ENCODE data around the gene DNAJB2.
"Not testable (repeated sequence)": the region's sequence is repeated elsewhere in the genome, so short reads cannot be mapped to it uniquely, and the experiment has no call there.

Gene DNAJB2

DNA sequence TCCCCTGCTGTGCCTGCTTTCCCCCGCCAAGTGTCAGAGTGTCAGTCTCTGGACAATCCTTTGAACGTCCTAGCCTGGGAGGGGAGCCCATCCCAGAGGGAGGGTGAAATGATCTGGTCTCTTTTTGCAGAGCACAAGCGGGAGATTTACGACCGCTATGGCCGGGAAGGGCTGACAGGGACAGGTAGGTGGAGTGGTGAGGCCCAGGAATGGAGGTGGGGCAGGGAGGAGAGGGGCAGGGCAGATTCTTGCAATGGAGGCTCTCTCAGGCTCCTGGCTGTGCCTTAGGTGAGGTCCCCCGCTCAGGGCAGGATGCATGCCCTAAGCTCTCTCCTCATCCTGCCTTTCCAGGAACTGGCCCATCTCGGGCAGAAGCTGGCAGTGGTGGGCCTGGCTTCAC, 2.4 kb downstream of the DNAJB2 start:
- no peak for TF ChIP-seq JUND (IDR thresholded peaks at IDR 0.05; ENCODE audit: low read depth)
- in situ Hi-C loops (cut with HindIII; ENCODE audit: low pct_unique_long_range_greater_than_20kb, low sequenced_read_pairs), result no loop called here
- DNase-seq (ENCODE audit: low read depth in 1 of 2, low spot score in 1 of 2), result no peak

DNA sequence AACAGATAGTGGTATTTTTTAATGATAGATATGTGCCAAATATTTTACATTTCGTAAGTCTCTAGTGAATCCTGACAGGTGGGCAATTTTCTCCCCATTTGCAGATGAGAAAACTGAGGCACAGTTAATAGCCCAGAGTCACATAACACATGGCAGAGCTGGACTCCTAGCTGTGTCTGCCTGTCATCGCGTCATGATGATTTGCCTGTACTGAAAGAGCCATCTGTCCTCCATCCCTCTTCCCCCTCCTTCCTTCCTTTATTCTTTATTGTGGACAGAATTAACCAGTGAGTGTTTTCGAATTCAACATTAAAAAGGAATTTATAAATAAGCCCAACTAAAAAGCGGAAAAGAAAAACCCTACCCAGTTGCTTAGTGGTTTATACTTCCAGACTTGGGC, 3.2 kb downstream of the DNAJB2 start:
- TF ChIP-seq JUND (IDR thresholded peaks at IDR 0.05; ENCODE audit: low read depth), result no peak
- in situ Hi-C loops (cut with HindIII; ENCODE audit: low pct_unique_long_range_greater_than_20kb, low sequenced_read_pairs), result no loop called here
- DNase-seq (ENCODE audit: low read depth in 1 of 2, low spot score in 1 of 2), result no peak

- in situ Hi-C loops (cut with HindIII; ENCODE audit: low pct_unique_long_range_greater_than_20kb, low sequenced_read_pairs), result no loop called here
- TF ChIP-seq JUND (IDR thresholded peaks at IDR 0.05; ENCODE audit: low read depth), result no peak
- DNase-seq (ENCODE audit: low read depth in 1 of 2, low spot score in 1 of 2), result no peak
These were observed 3.9 kb downstream of the DNAJB2 start for GRCh38 chr2:219282943-219283581.

- no peak for TF ChIP-seq JUND (IDR thresholded peaks at IDR 0.05; ENCODE audit: low read depth)
- in situ Hi-C loops (cut with HindIII; ENCODE audit: low pct_unique_long_range_greater_than_20kb, low sequenced_read_pairs), result no loop called here
- no peak for DNase-seq (ENCODE audit: low read depth in 1 of 2, low spot score in 1 of 2)
These were observed 5.6 kb downstream of the DNAJB2 start for GRCh38 chr2:219284501-219285372.

GRCh38 chr2:219285373-219285735, 6.2 kb downstream of the DNAJB2 start:
- in situ Hi-C loops (cut with HindIII; ENCODE audit: low pct_unique_long_range_greater_than_20kb, low sequenced_read_pairs), result no loop called here
- no peak for TF ChIP-seq JUND (IDR thresholded peaks at IDR 0.05; ENCODE audit: low read depth)
- DNase-seq (ENCODE audit: low read depth in 1 of 2, low spot score in 1 of 2), result no peak

DNA sequence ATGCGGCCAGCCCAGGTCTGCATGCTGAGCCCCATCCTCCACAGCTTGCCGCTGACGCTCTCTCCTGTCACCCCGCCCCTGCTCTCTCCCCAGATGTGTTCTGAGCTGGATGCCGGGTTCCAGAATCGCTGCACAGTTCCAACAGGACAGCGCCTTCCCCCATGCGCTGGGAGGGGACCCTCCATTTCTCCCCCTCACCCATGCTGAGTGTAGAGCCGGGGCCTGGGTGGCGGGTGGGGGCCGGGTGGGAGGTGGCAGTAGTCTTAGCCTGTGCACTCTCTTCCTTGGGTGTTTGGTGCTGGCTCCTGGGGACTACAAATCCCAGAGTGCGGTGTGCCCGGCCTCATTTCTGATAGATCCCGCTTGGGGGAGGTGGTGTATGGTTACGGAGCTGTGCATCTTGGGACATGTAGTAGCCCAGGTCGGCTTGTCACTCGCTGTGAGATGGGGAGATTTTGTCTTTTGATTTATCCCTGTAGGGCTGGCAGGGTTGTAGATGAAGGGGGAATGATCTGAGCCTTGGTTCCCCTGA, 6.8 kb downstream of the DNAJB2 start:
- no peak for DNase-seq (ENCODE audit: low read depth in 1 of 2, low spot score in 1 of 2)
- in situ Hi-C loops (cut with HindIII; ENCODE audit: low pct_unique_long_range_greater_than_20kb, low sequenced_read_pairs), result no loop called here
- no peak for TF ChIP-seq JUND (IDR thresholded peaks at IDR 0.05; ENCODE audit: low read depth)

DNA sequence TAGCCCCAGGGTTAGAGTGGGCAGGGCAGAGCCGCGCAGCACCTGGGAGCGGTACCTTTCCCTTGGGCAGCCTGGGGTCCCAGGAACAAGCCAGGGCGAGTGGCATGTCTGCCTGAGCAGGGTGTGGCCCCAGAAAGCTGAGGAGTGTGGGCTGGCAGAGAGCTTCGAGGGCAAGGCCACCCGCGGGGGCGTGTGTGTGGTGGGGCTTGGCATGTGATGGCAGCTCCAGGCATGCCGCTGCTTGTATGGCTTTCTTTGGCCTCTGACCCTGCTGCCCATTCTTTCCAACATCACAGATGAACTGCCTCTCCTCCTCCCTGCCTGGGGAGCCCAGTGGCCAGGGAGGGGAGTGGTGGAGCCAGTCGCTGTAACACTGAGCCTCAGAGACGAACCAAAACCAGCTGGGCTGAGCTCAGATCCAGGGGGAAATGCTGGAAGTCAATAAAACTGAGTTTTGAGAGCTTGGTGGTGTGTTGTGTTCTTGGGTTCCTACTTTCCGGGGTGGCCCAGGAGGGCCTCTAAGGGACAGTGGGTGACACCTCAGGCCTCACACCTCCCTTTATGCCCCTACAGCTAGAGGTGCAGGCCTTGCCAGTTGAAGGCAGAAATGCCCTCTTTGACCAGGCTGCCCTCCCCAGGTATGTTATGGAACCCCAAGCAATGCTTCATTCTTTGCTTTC, 7.4 kb downstream of the DNAJB2 start:
- in situ Hi-C loops (cut with HindIII; ENCODE audit: low pct_unique_long_range_greater_than_20kb, low sequenced_read_pairs), result no loop called here
- no peak for DNase-seq (ENCODE audit: low read depth in 1 of 2, low spot score in 1 of 2)
- no peak for TF ChIP-seq JUND (IDR thresholded peaks at IDR 0.05; ENCODE audit: low read depth)

DNA sequence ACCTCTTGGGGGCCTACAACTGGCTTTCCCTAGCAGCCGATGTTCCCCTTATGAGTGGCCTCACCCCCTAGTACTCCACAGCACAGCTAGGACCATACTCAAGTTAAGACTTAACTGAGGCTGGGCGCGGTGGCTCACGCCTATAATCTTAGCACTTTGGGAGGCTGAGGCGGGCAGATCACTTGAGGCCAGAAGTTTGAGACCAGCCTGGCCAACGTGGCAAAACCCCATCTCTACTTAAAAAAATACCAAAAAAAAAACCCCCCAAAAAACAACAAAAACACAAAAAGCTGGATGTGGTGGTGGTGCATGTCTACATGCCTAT, 7.9 kb downstream of the DNAJB2 start:
- DNase-seq (ENCODE audit: low read depth in 1 of 2, low spot score in 1 of 2); in situ Hi-C loops (cut with HindIII; ENCODE audit: low pct_unique_long_range_greater_than_20kb, low sequenced_read_pairs): not testable (repeated sequence)

GRCh38 chr2:219287580-219288265, 8.6 kb downstream of the DNAJB2 start:
- TF ChIP-seq JUND (IDR thresholded peaks at IDR 0.05; ENCODE audit: low read depth), result no peak
- in situ Hi-C loops (cut with HindIII; ENCODE audit: low pct_unique_long_range_greater_than_20kb, low sequenced_read_pairs), result no loop called here

DNA sequence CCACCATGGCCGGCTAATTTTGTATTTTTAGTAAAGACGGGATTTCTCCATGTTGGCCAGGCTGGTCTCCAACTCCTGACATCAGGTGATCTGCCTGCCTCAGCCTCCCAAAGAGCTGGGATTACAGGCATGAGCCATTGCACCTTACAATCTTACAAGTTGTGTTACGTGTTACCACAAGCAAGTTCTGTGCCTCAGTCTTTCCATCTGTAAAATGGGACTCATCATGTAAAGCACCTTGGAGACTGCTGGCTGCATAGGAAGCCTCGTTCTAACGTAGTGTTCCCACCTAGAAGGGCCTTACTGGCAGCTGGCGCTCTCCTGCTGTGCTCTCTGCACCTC, 10.0 kb downstream of the DNAJB2 start:
- in situ Hi-C loops (cut with HindIII; ENCODE audit: low pct_unique_long_range_greater_than_20kb, low sequenced_read_pairs), result no loop called here
- no peak for DNase-seq (ENCODE audit: low read depth in 1 of 2, low spot score in 1 of 2)
- no peak for TF ChIP-seq JUND (IDR thresholded peaks at IDR 0.05; ENCODE audit: low read depth)

More at GRCh38 chr2:219287580-219288265, 8.6 kb downstream of the DNAJB2 start:
- no peak for DNase-seq (ENCODE audit: low read depth in 1 of 2, low spot score in 1 of 2)

GRCh38 chr2:219289537-219290361, 10.6 kb downstream of the DNAJB2 start:
- in situ Hi-C loops (cut with HindIII; ENCODE audit: low pct_unique_long_range_greater_than_20kb, low sequenced_read_pairs), result no loop called here
- no peak for TF ChIP-seq JUND (IDR thresholded peaks at IDR 0.05; ENCODE audit: low read depth)
- DNase-seq (ENCODE audit: low read depth in 1 of 2, low spot score in 1 of 2), result no peak

All from T47D (cell line).